PC-3 (cell line): ENCODE data around the gene GNG8. TPM values are rescaled to one million over a fixed set of nuclear protein-coding genes. Genes with fewer than 3 reads are reported as not detected.
"Not testable (repeated sequence)": the region's sequence is repeated elsewhere in the genome, so short reads cannot be mapped to it uniquely, and the experiment has no call there.

Source experiments
- ATAC-seq: fragments of 200-7000 bp; cut with Tn5 transposase; 2 replicates; pipeline ENCODE4 v1.9.1; 2020; ENCODE audit warnings: mild to moderate bottlenecking, moderate library complexity
- BruUV-seq: library from RNA; stranded (reverse); fragments of 400-500 nt; replicated peaks from 2 replicates; lab custom pipeline; 2021; lab: Mats Ljungman, UMichigan
- CTCF ChIA-PET: fragments of 300-600 bp; sonication (Branson Sonifier 250); formaldehyde crosslinking; loops from one replicate; lab custom pipeline; 2022; ENCODE audit warnings: antibody characterized with exemption; lab: Charles Lee
- POLR2A ChIA-PET: fragments of 300-600 bp; sonication (Branson Sonifier 250); formaldehyde crosslinking; loops from one replicate; lab custom pipeline; 2022; ENCODE audit warnings: antibody characterized with exemption; ENCODE audit not compliant: unreplicated experiment; lab: Charles Lee
- DNase-seq: peaks from one replicate; pipeline ENCODE4 v3.0.0-alpha.2; 2015
- H2AFZ ChIP-seq: fragments of 300-600 bp; sonication (generic); 2 replicates; pipeline ENCODE4 v1.6.0; 2016; ENCODE audit warnings: antibody characterized with exemption, low read length
- H3F3A ChIP-seq: fragments of 300-600 bp; sonication (generic); one replicate; pipeline ENCODE4 v1.6.0; 2017; ENCODE audit warnings: antibody characterized with exemption, low read length, control low read depth, mild to moderate bottlenecking; ENCODE audit not compliant: unreplicated experiment
- H3K27ac ChIP-seq: fragments of 300-600 bp; sonication (generic); 2 replicates; pipeline ENCODE4 v1.5.1; 2016; ENCODE audit warnings: mild to moderate bottlenecking, low read length
- H3K27me3 ChIP-seq: fragments of 300-600 bp; sonication (generic); 2 replicates; pipeline ENCODE4 v1.6.1; 2016; ENCODE audit warnings: low read length, mixed read lengths
- H3K36me3 ChIP-seq: fragments of 300-600 bp; sonication (generic); 2 replicates; pipeline ENCODE4 v1.6.1; 2016; ENCODE audit warnings: low read depth, mixed run types, low read length, mixed read lengths
- H3K4me1 ChIP-seq: fragments of 300-600 bp; sonication (generic); 2 replicates; pipeline ENCODE4 v1.5.1; 2016; ENCODE audit warnings: low read length; ENCODE audit not compliant: insufficient read depth
- H3K4me2 ChIP-seq: fragments of 300-600 bp; sonication (generic); 2 replicates; pipeline ENCODE4 v1.6.0; 2016; ENCODE audit warnings: low read length
- H3K4me3 ChIP-seq: fragments of 300-600 bp; sonication (generic); 2 replicates; pipeline ENCODE4 v1.5.1; 2016; ENCODE audit warnings: mild to moderate bottlenecking, low read length, mixed read lengths
- H3K79me2 ChIP-seq: fragments of 300-600 bp; sonication (generic); 2 replicates; pipeline ENCODE4 v1.6.1; 2017; ENCODE audit warnings: low read length, mixed read lengths
- H3K9ac ChIP-seq: fragments of 300-600 bp; sonication (generic); 2 replicates; pipeline ENCODE4 v1.6.0; 2016; ENCODE audit warnings: mild to moderate bottlenecking, low read length
- H3K9me2 ChIP-seq: fragments of 300-600 bp; sonication (generic); replicated peaks from 2 replicates; pipeline ENCODE4 v1.6.1; 2016; ENCODE audit warnings: mixed run types, low read length, mixed read lengths
- H3K9me3 ChIP-seq: fragments of 300-600 bp; sonication (generic); 2 replicates; pipeline ENCODE4 v1.6.1; 2016; ENCODE audit warnings: low read length, mixed read lengths
- H4K20me1 ChIP-seq: fragments of 300-600 bp; sonication (generic); 2 replicates; pipeline ENCODE4 v1.6.1; 2016; ENCODE audit warnings: low read length, mixed read lengths
- EZH2 ChIP-seq: fragments of 300-600 bp; sonication (generic); IDR thresholded peaks from one replicate; pipeline ENCODE4 v1.6.1; 2017; ENCODE audit warnings: antibody characterized with exemption, mild to moderate bottlenecking, low read length; ENCODE audit not compliant: unreplicated experiment
- EZH2phosphoT487 ChIP-seq: fragments of 300-600 bp; sonication (generic); IDR thresholded peaks from 2 replicates; pipeline ENCODE4 v1.6.1; 2018; ENCODE audit warnings: mild to moderate bottlenecking, antibody characterized with exemption, low read length, borderline replicate concordance
- intact Hi-C: fragments of 100-400 bp; cut with micrococcal nuclease; formaldehyde crosslinking; loops from 2 replicates; pipeline ENCODE4 v1.9.0; 2023
- total RNA-seq: library from RNA; depleted of rRNA; stranded (reverse); fragments of >200 nt; gene quantifications from 2 replicates; pipeline ENCODE4 v1.2.3, GENCODE V29; 2014
- TF ChIP-seq, protein P1 (sequence below): fragments of 300-600 bp; sonication (generic); conservative IDR thresholded peaks from 2 replicates; pipeline ENCODE4 v1.5.1; 2017; ENCODE audit warnings: antibody characterized with exemption, low read depth, mild to moderate bottlenecking, low read length

Gene GNG8
- total RNA-seq, 1 experiment from 2014 or later: not detected

DNA sequence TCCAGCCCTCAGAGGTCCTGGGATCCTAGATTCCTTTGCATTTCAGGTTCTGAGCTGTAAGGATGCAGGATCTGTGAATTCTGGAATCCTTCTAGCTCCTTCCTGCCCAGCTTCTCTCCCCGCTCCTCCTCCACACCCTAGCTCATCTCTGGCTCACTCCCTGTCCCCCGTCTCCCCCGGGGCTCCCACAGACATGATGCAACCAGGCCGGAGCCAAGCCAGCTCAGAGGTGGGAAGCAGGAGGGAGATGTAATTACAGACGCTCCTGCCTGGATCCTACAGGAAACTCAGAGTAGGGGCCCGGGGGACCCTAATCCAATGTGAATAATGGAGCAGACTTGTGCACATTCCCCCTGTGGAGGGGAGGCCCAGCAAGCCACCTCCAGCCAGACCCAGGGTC, 4.5 kb downstream of the GNG8 start:
- ChIA-PET CTCF (no interaction called here), POLR2A (no interaction called here)
- intact Hi-C loops: no loop called here
- Histone ChIP-seq H2AFZ (no peak overlapping the region), H3K4me2 (no peak overlapping the region), H3K4me3 (no peak overlapping the region), H3K9me3 (no peaks in the 10 kb centered on the region), H3K79me2 (no peaks in the 10 kb centered on the region), H4K20me1 (no peaks in the 10 kb centered on the region), H3K9me2 (no peaks in the 10 kb centered on the region), H3K27me3 (no peaks in the 10 kb centered on the region), H3K4me1 (0 out of 2 replicates have a peak, but pooled peaks cover 6% of the 10 kb centered on the region), H3F3A (no peaks in the 10 kb centered on the region), H3K27ac (no peak overlapping the region), H3K9ac (no peak overlapping the region), H3K36me3 (no peaks in the 10 kb centered on the region)
- BruUV-seq: no TSS peak
- TF ChIP-seq EZH2: no peak
- no peak for TF ChIP-seq EZH2phosphoT487
- DNase-seq: no peak
- no peak for ATAC-seq

DNA sequence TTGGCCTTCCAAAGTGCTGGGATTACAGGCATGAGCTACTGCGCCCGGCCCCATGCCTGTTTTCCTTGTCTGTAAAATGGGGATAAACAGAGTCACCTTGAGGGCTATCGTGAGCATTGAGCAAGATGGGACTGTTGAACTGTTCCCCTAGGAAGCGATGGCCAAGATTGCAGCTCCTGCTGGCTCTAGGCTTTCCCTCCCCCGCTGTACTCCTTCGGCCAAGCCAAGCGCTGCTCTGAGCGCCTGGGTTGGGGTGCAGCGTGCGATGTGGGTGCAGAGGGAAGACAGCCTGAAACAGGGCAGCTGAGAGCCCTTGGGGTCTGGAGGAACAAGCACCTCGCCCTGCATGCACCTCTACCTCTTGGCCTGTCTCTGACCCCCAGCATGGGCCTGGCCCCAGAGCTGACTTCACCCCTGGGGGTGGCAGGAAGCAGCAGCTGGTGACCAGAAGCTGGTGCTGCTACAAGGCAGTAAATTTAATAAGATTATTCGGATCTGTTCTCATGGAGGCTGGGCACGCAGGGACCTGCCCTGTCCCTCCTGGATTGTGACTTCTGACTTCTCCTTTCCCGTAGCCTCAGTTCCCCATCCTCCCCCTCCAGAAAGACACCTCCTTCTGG, 5.3 kb downstream of the GNG8 start:
- Histone ChIP-seq H3K79me2 (no peaks in the 10 kb centered on the region), H3K4me2 (no peak overlapping the region), H3K9me3 (no peaks in the 10 kb centered on the region), H4K20me1 (no peaks in the 10 kb centered on the region), H2AFZ (no peak overlapping the region), H3K36me3 (no peaks in the 10 kb centered on the region), H3K27me3 (no peaks in the 10 kb centered on the region), H3K9ac (no peak overlapping the region), H3K4me3 (no peak overlapping the region), H3K4me1 (0 out of 2 replicates have a peak, but pooled peaks cover 6% of the 10 kb centered on the region), H3K9me2 (no peaks in the 10 kb centered on the region), H3K27ac (no peak overlapping the region), H3F3A (no peaks in the 10 kb centered on the region)
- ChIA-PET CTCF (no interaction called here), POLR2A (no interaction called here)
- no TSS peak for BruUV-seq
- TF ChIP-seq EZH2phosphoT487 (no peak), EZH2 (no peak)
- TF ChIP-seq, protein P1, sequence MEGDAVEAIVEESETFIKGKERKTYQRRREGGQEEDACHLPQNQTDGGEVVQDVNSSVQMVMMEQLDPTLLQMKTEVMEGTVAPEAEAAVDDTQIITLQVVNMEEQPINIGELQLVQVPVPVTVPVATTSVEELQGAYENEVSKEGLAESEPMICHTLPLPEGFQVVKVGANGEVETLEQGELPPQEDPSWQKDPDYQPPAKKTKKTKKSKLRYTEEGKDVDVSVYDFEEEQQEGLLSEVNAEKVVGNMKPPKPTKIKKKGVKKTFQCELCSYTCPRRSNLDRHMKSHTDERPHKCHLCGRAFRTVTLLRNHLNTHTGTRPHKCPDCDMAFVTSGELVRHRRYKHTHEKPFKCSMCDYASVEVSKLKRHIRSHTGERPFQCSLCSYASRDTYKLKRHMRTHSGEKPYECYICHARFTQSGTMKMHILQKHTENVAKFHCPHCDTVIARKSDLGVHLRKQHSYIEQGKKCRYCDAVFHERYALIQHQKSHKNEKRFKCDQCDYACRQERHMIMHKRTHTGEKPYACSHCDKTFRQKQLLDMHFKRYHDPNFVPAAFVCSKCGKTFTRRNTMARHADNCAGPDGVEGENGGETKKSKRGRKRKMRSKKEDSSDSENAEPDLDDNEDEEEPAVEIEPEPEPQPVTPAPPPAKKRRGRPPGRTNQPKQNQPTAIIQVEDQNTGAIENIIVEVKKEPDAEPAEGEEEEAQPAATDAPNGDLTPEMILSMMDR: no peak
- DNase-seq (no peak), ATAC-seq (no peak)
- intact Hi-C loops: no loop called here

DNA sequence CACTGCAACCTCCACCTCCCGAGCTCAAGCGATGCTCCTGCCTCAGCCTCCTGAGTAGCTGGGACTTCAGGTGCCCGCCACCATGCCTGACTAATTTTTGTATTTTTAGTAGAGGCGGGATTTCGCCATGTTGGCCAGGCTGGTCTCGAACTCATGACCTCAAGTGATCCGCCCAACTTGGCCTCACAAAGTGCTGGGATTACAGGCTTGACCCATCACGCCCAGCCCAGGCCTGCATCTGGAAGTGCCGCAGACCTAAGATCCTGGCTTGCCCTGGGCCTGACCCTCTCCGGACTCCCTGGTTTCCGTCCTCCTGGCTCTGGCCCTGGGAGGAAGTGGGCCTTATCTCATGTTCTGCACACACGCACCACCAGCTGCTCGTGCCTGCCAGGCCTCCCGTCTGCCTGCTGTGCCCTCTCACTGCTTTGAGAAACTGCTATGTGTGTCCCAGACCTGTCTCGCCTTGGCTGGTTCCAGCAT, 6.4 kb downstream of the GNG8 start:
- BruUV-seq: no TSS peak
- intact Hi-C loops: no loop called here
- Histone ChIP-seq H3K36me3 (no peaks in the 10 kb centered on the region), H3K27ac (no peak overlapping the region), H3K27me3 (no peaks in the 10 kb centered on the region), H3K4me1 (0 out of 2 replicates have a peak, but pooled peaks cover 6% of the 10 kb centered on the region), H4K20me1 (no peaks in the 10 kb centered on the region), H2AFZ (no peak overlapping the region), H3K9me3 (no peaks in the 10 kb centered on the region), H3K4me3 (no peak overlapping the region), H3K4me2 (no peak overlapping the region), H3K79me2 (no peaks in the 10 kb centered on the region), H3F3A (no peaks in the 10 kb centered on the region), H3K9ac (no peak overlapping the region), H3K9me2 (no peaks in the 10 kb centered on the region)
- no peak for TF ChIP-seq EZH2
- TF ChIP-seq, protein P1: no peak
- no peak for TF ChIP-seq EZH2phosphoT487
- ChIA-PET CTCF (no interaction called here), POLR2A (no interaction called here)
- DNase-seq: no peak
- ATAC-seq: no peak

DNA sequence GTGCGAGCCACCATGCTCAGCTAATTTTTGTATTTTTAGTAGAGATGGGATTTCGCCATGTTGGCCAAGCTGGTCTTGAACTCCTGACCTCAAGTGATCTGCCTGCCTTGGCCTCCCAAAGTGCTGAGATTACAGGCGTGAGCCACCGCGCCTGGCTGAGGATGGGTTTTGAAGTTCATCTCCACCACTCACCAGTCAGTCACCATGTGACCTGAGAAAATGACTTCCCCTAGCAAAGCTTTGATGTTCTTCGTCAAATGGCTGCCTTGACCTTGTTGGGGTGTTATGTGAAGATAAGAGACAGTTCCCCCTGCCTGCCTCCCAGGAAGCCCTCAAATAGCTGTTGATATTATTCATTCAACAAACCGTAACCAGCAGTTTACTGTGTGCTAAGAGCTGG, 7.0 kb downstream of the GNG8 start:
- H3K4me3 ChIP-seq, POLR2A ChIA-PET, H3F3A ChIP-seq, H4K20me1 ChIP-seq, H3K9me3 ChIP-seq, H3K4me2 ChIP-seq, H3K79me2 ChIP-seq, BruUV-seq, CTCF ChIA-PET, H2AFZ ChIP-seq, H3K36me3 ChIP-seq, H3K27ac ChIP-seq, DNase-seq, H3K4me1 ChIP-seq, H3K9me2 ChIP-seq, intact Hi-C loops, H3K27me3 ChIP-seq, ATAC-seq, H3K9ac ChIP-seq: not testable (repeated sequence)
